Measurements from ENCODE around the gene DFFA. TPM values are rescaled to one million over a fixed set of nuclear protein-coding genes. Genes with fewer than 3 reads are reported as not detected.

Gene DFFA
- polyA plus RNA-seq, 1 of the 3 experiments (the other 2 are of a cell fraction), result 42.3 TPM

DNA sequence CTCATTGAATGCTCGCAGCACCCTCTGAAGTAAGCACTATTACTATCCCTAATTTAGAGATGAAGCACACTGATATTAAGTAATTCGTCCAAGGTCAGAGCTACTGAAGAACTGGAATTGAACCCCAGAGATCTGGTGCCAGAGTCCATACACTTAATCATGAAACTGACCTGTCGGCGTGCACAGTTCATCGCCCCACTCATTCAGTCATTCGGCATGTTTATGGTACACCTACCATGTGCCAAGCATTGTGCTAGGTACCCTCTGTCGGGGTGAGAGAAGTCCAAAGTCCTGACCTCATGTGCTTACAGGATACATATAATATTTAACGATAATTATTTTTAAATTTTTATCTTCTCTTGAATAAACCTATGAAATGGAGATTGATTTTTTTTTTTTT lies 47.7 kb downstream of the DFFA start:
- ChIA-PET POLR2A (no interaction called here), CTCF (interaction anchor here (2.3 to 4.1 kb wide), 2 partner anchors 47 to 70 kb away, joined by 15 to 20 read pairs; no protein-coding TSS in a partner anchor)
- TF ChIP-seq RFX5 (IDR thresholded peaks at IDR 0.05; ENCODE audit: low read length), result no peak
- TF ChIP-seq, protein P1, sequence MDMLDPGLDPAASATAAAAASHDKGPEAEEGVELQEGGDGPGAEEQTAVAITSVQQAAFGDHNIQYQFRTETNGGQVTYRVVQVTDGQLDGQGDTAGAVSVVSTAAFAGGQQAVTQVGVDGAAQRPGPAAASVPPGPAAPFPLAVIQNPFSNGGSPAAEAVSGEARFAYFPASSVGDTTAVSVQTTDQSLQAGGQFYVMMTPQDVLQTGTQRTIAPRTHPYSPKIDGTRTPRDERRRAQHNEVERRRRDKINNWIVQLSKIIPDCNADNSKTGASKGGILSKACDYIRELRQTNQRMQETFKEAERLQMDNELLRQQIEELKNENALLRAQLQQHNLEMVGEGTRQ (IDR thresholded peaks at IDR 0.05; ENCODE audit: borderline replicate concordance, low read depth, low read length), result no peak
- TF ChIP-seq ELF1 (IDR thresholded peaks at IDR 0.05), result no peak
- TF ChIP-seq, protein P2, sequence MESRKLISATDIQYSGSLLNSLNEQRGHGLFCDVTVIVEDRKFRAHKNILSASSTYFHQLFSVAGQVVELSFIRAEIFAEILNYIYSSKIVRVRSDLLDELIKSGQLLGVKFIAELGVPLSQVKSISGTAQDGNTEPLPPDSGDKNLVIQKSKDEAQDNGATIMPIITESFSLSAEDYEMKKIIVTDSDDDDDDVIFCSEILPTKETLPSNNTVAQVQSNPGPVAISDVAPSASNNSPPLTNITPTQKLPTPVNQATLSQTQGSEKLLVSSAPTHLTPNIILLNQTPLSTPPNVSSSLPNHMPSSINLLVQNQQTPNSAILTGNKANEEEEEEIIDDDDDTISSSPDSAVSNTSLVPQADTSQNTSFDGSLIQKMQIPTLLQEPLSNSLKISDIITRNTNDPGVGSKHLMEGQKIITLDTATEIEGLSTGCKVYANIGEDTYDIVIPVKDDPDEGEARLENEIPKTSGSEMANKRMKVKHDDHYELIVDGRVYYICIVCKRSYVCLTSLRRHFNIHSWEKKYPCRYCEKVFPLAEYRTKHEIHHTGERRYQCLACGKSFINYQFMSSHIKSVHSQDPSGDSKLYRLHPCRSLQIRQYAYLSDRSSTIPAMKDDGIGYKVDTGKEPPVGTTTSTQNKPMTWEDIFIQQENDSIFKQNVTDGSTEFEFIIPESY (IDR thresholded peaks at IDR 0.05; ENCODE audit: borderline replicate concordance, low read depth), result no peak
- no peak for TF ChIP-seq NRF1 (IDR thresholded peaks at IDR 0.05; ENCODE audit: low read depth, low read length)
- TF ChIP-seq, protein P3, sequence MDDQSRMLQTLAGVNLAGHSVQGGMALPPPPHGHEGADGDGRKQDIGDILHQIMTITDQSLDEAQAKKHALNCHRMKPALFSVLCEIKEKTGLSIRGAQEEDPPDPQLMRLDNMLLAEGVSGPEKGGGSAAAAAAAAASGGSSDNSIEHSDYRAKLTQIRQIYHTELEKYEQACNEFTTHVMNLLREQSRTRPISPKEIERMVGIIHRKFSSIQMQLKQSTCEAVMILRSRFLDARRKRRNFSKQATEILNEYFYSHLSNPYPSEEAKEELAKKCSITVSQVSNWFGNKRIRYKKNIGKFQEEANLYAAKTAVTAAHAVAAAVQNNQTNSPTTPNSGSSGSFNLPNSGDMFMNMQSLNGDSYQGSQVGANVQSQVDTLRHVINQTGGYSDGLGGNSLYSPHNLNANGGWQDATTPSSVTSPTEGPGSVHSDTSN (IDR thresholded peaks at IDR 0.05), result no peak
- TF ChIP-seq, protein P4, sequence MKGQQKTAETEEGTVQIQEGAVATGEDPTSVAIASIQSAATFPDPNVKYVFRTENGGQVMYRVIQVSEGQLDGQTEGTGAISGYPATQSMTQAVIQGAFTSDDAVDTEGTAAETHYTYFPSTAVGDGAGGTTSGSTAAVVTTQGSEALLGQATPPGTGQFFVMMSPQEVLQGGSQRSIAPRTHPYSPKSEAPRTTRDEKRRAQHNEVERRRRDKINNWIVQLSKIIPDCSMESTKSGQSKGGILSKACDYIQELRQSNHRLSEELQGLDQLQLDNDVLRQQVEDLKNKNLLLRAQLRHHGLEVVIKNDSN (IDR thresholded peaks at IDR 0.05; ENCODE audit: borderline replicate concordance, low read depth), result no peak
- TF ChIP-seq FOXJ3 (CRISPR knock-in tag; IDR thresholded peaks at IDR 0.05), result no peak
- no peak for TF ChIP-seq CHD2 (IDR thresholded peaks at IDR 0.05; ENCODE audit: low read length, partially characterized antibody)
- no peak for TF ChIP-seq RAD21 (IDR thresholded peaks at IDR 0.05; ENCODE audit: low read length)
- no peak for TF ChIP-seq RCOR1 (IDR thresholded peaks at IDR 0.05; ENCODE audit: low read length)
- no peak for TF ChIP-seq MXI1 (IDR thresholded peaks at IDR 0.05; ENCODE audit: low read depth, low read length)
- no peak for TF ChIP-seq RXRA (IDR thresholded peaks at IDR 0.05; ENCODE audit: borderline replicate concordance, low read depth)
- TF ChIP-seq, protein P5, sequence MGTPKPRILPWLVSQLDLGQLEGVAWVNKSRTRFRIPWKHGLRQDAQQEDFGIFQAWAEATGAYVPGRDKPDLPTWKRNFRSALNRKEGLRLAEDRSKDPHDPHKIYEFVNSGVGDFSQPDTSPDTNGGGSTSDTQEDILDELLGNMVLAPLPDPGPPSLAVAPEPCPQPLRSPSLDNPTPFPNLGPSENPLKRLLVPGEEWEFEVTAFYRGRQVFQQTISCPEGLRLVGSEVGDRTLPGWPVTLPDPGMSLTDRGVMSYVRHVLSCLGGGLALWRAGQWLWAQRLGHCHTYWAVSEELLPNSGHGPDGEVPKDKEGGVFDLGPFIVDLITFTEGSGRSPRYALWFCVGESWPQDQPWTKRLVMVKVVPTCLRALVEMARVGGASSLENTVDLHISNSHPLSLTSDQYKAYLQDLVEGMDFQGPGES (IDR thresholded peaks at IDR 0.05; ENCODE audit: low read depth, low read length), result no peak
- TF ChIP-seq POLR2AphosphoS5 (IDR thresholded peaks at IDR 0.05; ENCODE audit: low read depth, low read length), result no peak
- TF ChIP-seq, protein P6, sequence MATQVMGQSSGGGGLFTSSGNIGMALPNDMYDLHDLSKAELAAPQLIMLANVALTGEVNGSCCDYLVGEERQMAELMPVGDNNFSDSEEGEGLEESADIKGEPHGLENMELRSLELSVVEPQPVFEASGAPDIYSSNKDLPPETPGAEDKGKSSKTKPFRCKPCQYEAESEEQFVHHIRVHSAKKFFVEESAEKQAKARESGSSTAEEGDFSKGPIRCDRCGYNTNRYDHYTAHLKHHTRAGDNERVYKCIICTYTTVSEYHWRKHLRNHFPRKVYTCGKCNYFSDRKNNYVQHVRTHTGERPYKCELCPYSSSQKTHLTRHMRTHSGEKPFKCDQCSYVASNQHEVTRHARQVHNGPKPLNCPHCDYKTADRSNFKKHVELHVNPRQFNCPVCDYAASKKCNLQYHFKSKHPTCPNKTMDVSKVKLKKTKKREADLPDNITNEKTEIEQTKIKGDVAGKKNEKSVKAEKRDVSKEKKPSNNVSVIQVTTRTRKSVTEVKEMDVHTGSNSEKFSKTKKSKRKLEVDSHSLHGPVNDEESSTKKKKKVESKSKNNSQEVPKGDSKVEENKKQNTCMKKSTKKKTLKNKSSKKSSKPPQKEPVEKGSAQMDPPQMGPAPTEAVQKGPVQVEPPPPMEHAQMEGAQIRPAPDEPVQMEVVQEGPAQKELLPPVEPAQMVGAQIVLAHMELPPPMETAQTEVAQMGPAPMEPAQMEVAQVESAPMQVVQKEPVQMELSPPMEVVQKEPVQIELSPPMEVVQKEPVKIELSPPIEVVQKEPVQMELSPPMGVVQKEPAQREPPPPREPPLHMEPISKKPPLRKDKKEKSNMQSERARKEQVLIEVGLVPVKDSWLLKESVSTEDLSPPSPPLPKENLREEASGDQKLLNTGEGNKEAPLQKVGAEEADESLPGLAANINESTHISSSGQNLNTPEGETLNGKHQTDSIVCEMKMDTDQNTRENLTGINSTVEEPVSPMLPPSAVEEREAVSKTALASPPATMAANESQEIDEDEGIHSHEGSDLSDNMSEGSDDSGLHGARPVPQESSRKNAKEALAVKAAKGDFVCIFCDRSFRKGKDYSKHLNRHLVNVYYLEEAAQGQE (IDR thresholded peaks at IDR 0.05; ENCODE audit: low read depth, low read length), result no peak
- no peak for TF ChIP-seq FOSL2 (IDR thresholded peaks at IDR 0.05; ENCODE audit: borderline replicate concordance, low read depth)
- no peak for TF ChIP-seq YY1 (IDR thresholded peaks at IDR 0.05; ENCODE audit: low read depth)
- H3K4me1 ChIP-seq (ENCODE audit: control insufficient read depth in 1 of 2, insufficient read depth in 2 of 2, low read depth in 1 of 2, low read length in 1 of 2), result peaks cover 0 to 4% of the 10 kb centered on the region in 2 experiments; a peak in 1 of 4 replicates
- H3K27ac ChIP-seq (ENCODE audit: low read depth in 2 of 2, low read length in 1 of 2), result no peak overlapping the region
- H3K4me2 ChIP-seq, result no peak overlapping the region
- no peak overlapping the region for H3K9ac ChIP-seq
- peaks cover 10 to 11% of the 10 kb centered on the region in 2 experiments for H3K36me3 ChIP-seq (replicated peaks in 1 of 2; ENCODE audit: control insufficient read depth in 1 of 2, insufficient read depth in 2 of 2, low read length in 1 of 2)
- H2AFZ ChIP-seq (ENCODE audit: low read depth), result no peak overlapping the region
- H4K20me1 ChIP-seq (ENCODE audit: insufficient read depth), result no peaks in the 10 kb centered on the region
- WGBS (ENCODE audit: low lambda C conversion rate), result 82% methylated on average over 8 of the region's 8 CpGs
- H3K27me3 ChIP-seq (ENCODE audit: insufficient read depth), result no peaks in the 10 kb centered on the region
- H3K9me2 ChIP-seq, result no peaks in the 10 kb centered on the region
- H3K79me2 ChIP-seq (ENCODE audit: insufficient read depth), result no peaks in the 10 kb centered on the region
- H3K4me3 ChIP-seq (ENCODE audit: low read depth in 2 of 2, low read length in 1 of 2), result no peak overlapping the region
- DNase-seq, result no peak
- H3F3A ChIP-seq (replicated peaks; ENCODE audit: insufficient read depth), result peaks cover 7% of the 10 kb centered on the region
- H3K9me3 ChIP-seq, result no peaks in the 10 kb centered on the region

All from SK-N-SH (cell line).